SK-N-SH treated with all-trans-retinoic acid at 6 μM for 48 hours (cell line): Measurements from ENCODE around the gene TYK2.

ENCODE experiments used
- ATAC-seq: fragments of 200-7000 bp; cut with Tn5 transposase; 3 replicates; pipeline ENCODE4 v1.9.1; 2020; ENCODE audit warnings: mild to moderate bottlenecking, moderate library complexity
- BACH2 ChIP-seq: fragments of 250-450 bp; sonication (Bioruptor Pico); IDR thresholded peaks from 2 replicates; pipeline ENCODE4 v1.9.0; 2021; ENCODE audit warnings: mild to moderate bottlenecking, borderline replicate concordance
- CREB5 ChIP-seq: fragments of 250-450 bp; sonication (Bioruptor Pico); IDR thresholded peaks from 2 replicates; pipeline ENCODE4 v1.5.1; 2020; ENCODE audit warnings: low read depth, mild to moderate bottlenecking, moderate library complexity
- CSDC2 ChIP-seq: fragments of 250-450 bp; sonication (Bioruptor Pico); IDR thresholded peaks from 2 replicates; pipeline ENCODE4 v1.5.0; 2020; ENCODE audit warnings: mild to moderate bottlenecking, moderate library complexity
- ESRRG ChIP-seq: fragments of 250-450 bp; sonication (Bioruptor Pico); IDR thresholded peaks from 2 replicates; pipeline ENCODE4 v1.6.1; 2021; ENCODE audit warnings: mild to moderate bottlenecking
- GLIS3 ChIP-seq: fragments of 250-450 bp; sonication (Bioruptor Pico); IDR thresholded peaks from 2 replicates; pipeline ENCODE4 v1.5.0; 2020; ENCODE audit warnings: mild to moderate bottlenecking, moderate library complexity
- ISL1 ChIP-seq: fragments of 250-450 bp; sonication (Bioruptor Pico); IDR thresholded peaks from 2 replicates; pipeline ENCODE4 v2.1.2; 2022; ENCODE audit warnings: mild to moderate bottlenecking, moderate library complexity
- PATZ1 ChIP-seq: fragments of 250-450 bp; sonication (Bioruptor Pico); IDR thresholded peaks from 2 replicates; pipeline ENCODE4 v1.8.0; 2020; ENCODE audit warnings: mild to moderate bottlenecking, moderate library complexity, borderline replicate concordance
- POU6F1 ChIP-seq: fragments of 250-450 bp; sonication (Bioruptor Pico); IDR thresholded peaks from 2 replicates; pipeline ENCODE4 v1.8.0; 2021; ENCODE audit warnings: low read depth, mild to moderate bottlenecking, moderate library complexity, borderline replicate concordance
- PPARA ChIP-seq: fragments of 250-450 bp; sonication (Bioruptor Pico); IDR thresholded peaks from 2 replicates; pipeline ENCODE4 v1.5.0; 2020; ENCODE audit warnings: mild to moderate bottlenecking, borderline replicate concordance
- RARB ChIP-seq: fragments of 250-450 bp; sonication (Bioruptor Pico); IDR thresholded peaks from 2 replicates; pipeline ENCODE4 v1.8.0; 2021; ENCODE audit warnings: mild to moderate bottlenecking, moderate library complexity
- TCF4 ChIP-seq: fragments of 250-450 bp; sonication (Bioruptor Pico); IDR thresholded peaks from 2 replicates; pipeline ENCODE4 v1.8.0; 2021; ENCODE audit warnings: mild to moderate bottlenecking, moderate library complexity, borderline replicate concordance
- TOX ChIP-seq: fragments of 250-450 bp; sonication (Bioruptor Pico); IDR thresholded peaks from 2 replicates; pipeline ENCODE4 v1.8.0; 2021; ENCODE audit warnings: mild to moderate bottlenecking, moderate library complexity, borderline replicate concordance
- ZC3H10 ChIP-seq: fragments of 250-450 bp; sonication (Bioruptor Pico); IDR thresholded peaks from 2 replicates; pipeline ENCODE4 v1.5.1; 2021; ENCODE audit warnings: mild to moderate bottlenecking, moderate library complexity
- ZFP3 ChIP-seq: fragments of 250-450 bp; sonication (Bioruptor Pico); IDR thresholded peaks from 2 replicates; pipeline ENCODE4 v1.5.0; 2020; ENCODE audit warnings: mild to moderate bottlenecking, moderate library complexity
- ZFP30 ChIP-seq: fragments of 450-650 bp; formaldehyde crosslinking; IDR thresholded peaks from 2 replicates; pipeline ENCODE4 v1.5.0; 2022; ENCODE audit warnings: mild to moderate bottlenecking, moderate library complexity
- ZNF565 ChIP-seq: fragments of 450-650 bp; formaldehyde crosslinking; conservative IDR thresholded peaks from 2 replicates; pipeline ENCODE4 v1.5.0; 2020; ENCODE audit warnings: low read depth, mild to moderate bottlenecking, moderate library complexity
- ZNF70 ChIP-seq: fragments of 450-650 bp; formaldehyde crosslinking; IDR thresholded peaks from 2 replicates; pipeline ENCODE4 v1.5.0; 2020; ENCODE audit warnings: mild to moderate bottlenecking, moderate library complexity
- ZNF8 ChIP-seq: fragments of 450-650 bp; formaldehyde crosslinking; IDR thresholded peaks from 2 replicates; pipeline ENCODE4 v1.5.0; 2020; ENCODE audit warnings: mild to moderate bottlenecking, moderate library complexity
- TF ChIP-seq, protein P1 (sequence below): fragments of 250-450 bp; sonication (Bioruptor Pico); IDR thresholded peaks from 2 replicates; pipeline ENCODE4 v1.5.1; 2021; ENCODE audit warnings: mild to moderate bottlenecking, moderate library complexity
- TF ChIP-seq, protein P2 (sequence below): fragments of 250-450 bp; sonication (Bioruptor Pico); IDR thresholded peaks from 2 replicates; pipeline ENCODE4 v1.5.0; 2020; ENCODE audit warnings: mild to moderate bottlenecking, moderate library complexity

TYK2 gene

GRCh38 chr19:10416380-10417257 lies 36.2 kb upstream of the TYK2 start (continued):
- peak; percentile 94 for TF ChIP-seq ZFP3

DNA sequence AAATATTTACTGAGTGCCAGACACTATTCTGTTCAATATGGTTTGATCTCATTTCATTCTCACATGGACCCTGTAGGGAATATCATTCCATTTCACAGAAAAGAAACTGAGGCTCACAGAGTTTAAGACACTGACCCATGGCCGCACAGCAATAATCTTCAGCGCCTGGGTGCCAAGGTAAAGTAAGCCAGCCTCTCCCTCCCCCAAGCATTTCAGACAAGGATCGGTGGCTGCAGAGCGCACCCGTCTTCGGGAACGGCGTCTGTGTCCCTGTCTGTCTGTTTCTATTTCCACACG lies 35.7 kb upstream of the TYK2 start:
- no peak for TF ChIP-seq RARB (CRISPR knock-in tag)
- no peak for TF ChIP-seq ZC3H10 (CRISPR knock-in tag)
- TF ChIP-seq TOX (CRISPR knock-in tag) = no peak
- no peak for TF ChIP-seq TCF4 (CRISPR knock-in tag)
- TF ChIP-seq CSDC2 (CRISPR knock-in tag) = no peak
- TF ChIP-seq POU6F1 = no peak
- TF ChIP-seq, protein P1, sequence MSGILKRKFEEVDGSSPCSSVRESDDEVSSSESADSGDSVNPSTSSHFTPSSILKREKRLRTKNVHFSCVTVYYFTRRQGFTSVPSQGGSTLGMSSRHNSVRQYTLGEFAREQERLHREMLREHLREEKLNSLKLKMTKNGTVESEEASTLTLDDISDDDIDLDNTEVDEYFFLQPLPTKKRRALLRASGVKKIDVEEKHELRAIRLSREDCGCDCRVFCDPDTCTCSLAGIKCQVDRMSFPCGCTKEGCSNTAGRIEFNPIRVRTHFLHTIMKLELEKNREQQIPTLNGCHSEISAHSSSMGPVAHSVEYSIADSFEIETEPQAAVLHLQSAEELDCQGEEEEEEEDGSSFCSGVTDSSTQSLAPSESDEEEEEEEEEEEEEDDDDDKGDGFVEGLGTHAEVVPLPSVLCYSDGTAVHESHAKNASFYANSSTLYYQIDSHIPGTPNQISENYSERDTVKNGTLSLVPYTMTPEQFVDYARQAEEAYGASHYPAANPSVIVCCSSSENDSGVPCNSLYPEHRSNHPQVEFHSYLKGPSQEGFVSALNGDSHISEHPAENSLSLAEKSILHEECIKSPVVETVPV = no peak
- no peak for TF ChIP-seq PATZ1 (CRISPR knock-in tag)
- no peak for TF ChIP-seq ZFP30 (CRISPR knock-in tag)
- TF ChIP-seq, protein P2, sequence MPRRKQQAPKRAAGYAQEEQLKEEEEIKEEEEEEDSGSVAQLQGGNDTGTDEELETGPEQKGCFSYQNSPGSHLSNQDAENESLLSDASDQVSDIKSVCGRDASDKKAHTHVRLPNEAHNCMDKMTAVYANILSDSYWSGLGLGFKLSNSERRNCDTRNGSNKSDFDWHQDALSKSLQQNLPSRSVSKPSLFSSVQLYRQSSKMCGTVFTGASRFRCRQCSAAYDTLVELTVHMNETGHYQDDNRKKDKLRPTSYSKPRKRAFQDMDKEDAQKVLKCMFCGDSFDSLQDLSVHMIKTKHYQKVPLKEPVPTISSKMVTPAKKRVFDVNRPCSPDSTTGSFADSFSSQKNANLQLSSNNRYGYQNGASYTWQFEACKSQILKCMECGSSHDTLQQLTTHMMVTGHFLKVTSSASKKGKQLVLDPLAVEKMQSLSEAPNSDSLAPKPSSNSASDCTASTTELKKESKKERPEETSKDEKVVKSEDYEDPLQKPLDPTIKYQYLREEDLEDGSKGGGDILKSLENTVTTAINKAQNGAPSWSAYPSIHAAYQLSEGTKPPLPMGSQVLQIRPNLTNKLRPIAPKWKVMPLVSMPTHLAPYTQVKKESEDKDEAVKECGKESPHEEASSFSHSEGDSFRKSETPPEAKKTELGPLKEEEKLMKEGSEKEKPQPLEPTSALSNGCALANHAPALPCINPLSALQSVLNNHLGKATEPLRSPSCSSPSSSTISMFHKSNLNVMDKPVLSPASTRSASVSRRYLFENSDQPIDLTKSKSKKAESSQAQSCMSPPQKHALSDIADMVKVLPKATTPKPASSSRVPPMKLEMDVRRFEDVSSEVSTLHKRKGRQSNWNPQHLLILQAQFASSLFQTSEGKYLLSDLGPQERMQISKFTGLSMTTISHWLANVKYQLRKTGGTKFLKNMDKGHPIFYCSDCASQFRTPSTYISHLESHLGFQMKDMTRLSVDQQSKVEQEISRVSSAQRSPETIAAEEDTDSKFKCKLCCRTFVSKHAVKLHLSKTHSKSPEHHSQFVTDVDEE (CRISPR knock-in tag) = no peak
- no peak for TF ChIP-seq BACH2 (CRISPR knock-in tag)
- TF ChIP-seq CREB5 = no peak
- TF ChIP-seq ESRRG (CRISPR knock-in tag) = no peak

GRCh38 chr19:10412257-10412977 lies 32.0 kb upstream of the TYK2 start:
- no peak for ATAC-seq
- TF ChIP-seq TOX (CRISPR knock-in tag) (no peak), TCF4 (CRISPR knock-in tag) (no peak), PATZ1 (CRISPR knock-in tag) (no peak), ZNF70 (no peak), PPARA (no peak), ZNF565 (no peak), ZFP3 (no peak), GLIS3 (CRISPR knock-in tag) (no peak), ZFP30 (CRISPR knock-in tag) (no peak), ISL1 (no peak), ZC3H10 (CRISPR knock-in tag) (no peak), ZNF8 (CRISPR knock-in tag) (no peak)
- TF ChIP-seq, protein P2 (CRISPR knock-in tag) = no peak
- TF ChIP-seq, protein P1 = no peak

More for the DNA sequence above, 35.7 kb upstream of the TYK2 start:
- ATAC-seq = no peak
